Measurements from ENCODE around the gene CTNNBIP1.

The CTNNBIP1 gene

DNA sequence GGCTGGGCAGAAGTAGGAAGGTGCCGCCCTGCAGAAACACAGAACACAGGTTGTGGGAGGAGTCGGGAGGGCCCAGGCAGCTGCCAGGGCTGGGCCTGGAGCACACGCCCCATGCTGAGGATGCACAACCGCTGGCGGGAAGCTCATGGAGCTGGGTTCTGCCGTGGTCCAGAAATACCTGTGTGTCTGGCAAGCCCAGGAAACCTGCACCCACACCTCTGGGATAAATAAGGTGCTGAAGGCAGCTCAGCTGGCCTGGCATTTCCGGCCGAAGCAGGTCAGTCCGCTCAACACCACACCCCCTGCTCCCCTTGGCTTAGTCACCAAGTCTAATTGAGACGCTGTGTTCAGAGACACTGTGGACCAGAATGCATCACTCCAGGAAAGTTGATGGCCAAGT lies 32.1 kb downstream of the CTNNBIP1 start:
- DNase-seq (ENCODE audit: low spot score): no peak

DNA sequence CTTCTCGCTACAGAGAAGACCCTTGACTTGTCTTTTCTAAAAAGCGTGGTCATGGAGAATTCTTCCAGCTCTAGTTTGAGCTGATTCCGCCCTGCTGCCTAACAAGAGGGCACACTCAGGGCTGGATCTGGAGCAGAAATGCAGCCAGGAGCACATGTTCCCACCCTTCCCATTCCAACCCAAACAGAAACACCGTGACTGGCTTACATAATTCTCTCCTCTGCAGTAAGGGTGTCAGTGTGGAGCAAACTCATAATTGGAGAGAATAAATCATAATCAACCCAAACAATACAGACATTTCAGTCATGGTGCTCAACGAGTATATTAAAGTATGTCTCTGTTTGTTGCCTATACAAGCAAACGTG lies 34.5 kb downstream of the CTNNBIP1 start:
- DNase-seq (ENCODE audit: low spot score): no peak

DNA sequence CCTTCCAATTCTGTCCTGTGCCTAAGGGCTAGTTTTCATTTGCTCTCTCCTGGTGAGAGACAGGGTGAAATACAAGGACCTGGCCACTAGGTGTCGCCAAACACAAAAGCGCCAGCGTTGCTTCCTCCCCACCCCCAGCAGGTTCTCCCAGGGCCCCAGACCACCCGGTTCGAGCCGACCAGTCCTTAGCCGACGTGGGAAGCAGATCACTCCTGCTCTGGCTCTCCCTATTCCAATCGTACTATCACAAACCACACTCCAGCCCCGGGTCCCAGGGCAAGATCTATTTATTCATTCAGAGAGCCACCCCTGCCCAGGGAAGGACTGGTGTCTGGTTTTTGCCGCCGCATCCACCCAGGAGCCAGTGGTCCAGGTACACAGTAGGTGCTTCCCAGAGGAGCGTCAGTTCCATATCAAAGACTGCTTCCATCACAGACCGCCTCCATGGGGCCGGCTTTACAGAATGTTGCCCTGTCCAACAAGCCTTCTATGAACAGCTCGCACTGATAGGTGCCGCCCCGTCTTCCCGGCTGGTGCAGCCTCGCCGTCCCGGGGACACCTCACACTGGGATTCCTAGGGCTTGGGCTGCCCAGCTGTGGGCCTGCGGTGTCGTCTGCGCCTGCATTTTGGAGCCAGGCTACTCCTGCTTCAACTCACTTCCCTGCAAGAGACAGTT lies 35.0 kb downstream of the CTNNBIP1 start:
- DNase-seq (ENCODE audit: low spot score): peak; percentile 72

DNA sequence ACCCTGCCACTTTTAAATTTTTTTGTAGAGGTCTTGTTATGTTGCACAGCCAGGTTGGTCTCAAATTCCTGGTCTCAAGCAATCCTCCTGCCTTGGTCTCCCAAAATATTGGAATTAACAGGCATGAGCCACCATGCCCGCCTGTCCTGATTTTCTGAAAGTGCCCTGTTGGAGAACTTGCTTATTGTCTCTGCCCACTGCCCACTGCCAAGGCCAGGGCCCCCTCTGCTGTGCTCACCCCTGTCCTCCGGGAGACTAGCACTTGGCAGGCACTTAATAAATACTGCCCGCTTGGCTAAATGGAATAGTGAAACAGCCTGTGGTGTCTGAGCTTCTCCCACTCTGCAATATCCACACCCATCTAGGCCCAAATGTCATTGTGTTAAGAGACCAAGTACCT lies 35.7 kb downstream of the CTNNBIP1 start:
- DNase-seq (ENCODE audit: low spot score): no peak

DNA sequence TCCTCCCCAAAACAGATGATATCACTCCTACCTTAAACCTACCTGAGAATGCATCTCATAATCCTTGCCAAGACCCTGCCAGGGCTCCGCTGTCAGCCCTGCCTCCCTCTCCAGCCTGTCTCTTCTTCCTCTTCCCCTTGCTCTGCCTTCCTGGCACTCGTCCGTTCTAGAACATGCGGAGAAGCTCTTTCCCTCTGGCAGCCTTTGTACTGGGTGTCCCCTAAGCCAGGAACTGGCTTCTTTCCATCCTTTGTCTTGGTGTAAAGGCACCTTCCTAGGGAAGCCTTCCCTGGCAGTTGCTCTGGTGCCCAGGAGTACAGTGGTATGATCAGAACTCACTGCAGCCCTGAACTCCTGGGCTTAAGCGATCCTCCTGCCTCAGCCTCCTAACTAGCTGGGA lies 36.1 kb downstream of the CTNNBIP1 start:
- DNase-seq (ENCODE audit: low spot score): no peak

DNA sequence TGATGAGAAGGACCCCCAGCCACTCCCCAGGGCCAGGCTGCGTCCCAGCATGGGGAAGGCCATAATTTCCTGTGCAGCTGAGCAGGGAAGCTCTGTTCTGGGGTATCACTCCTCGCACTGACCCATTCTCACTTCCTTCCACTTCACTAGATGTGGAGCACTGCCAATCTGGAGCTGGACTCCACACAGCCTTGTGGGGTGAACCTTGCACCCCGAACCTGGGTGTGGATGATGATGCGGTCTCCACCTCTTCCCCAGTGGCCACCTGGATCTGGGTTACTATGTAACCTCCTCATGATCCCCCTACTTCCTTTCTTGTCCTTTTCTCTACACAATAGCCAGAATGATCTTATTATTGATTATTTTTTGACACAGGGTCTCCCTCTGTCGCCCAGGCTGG lies 36.7 kb downstream of the CTNNBIP1 start:
- DNase-seq (ENCODE audit: low spot score): no peak

DNA sequence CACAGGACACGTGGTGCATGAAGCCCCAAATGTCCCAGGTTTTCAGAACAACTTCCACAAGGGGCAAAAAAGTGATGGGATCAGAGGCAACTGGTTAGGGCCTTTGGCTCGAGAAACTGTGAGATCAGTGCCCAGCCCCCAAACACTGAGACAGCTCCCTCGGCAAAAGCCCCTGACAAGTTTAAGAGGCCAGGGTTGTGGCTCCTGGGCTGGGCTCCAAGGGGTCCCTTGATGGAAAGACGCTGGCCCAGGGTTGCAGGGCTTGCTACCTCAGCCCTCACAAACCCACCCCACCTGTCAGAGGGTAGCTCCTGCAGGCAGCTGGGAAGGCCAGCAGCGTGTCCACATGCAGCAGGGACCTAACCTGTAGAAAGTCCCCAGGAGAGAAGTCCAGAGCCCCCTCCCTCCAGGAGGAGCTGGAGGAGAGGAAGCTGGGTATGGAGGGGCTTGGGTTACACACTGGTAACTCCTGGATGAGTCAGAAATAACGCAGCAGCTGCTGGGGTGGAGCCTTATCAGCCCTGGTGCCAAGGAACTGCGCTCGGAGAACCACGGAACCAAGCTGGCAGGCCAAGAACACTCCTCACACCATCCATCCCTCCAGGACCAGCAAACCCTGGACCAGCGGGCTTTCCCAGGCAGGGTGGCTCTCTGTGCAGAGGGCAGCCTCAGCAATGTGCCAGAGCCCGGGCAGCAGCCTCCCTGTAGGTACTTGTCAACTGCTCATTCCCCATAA lies 37.5 kb downstream of the CTNNBIP1 start:
- DNase-seq (ENCODE audit: low spot score): no peak

DNA sequence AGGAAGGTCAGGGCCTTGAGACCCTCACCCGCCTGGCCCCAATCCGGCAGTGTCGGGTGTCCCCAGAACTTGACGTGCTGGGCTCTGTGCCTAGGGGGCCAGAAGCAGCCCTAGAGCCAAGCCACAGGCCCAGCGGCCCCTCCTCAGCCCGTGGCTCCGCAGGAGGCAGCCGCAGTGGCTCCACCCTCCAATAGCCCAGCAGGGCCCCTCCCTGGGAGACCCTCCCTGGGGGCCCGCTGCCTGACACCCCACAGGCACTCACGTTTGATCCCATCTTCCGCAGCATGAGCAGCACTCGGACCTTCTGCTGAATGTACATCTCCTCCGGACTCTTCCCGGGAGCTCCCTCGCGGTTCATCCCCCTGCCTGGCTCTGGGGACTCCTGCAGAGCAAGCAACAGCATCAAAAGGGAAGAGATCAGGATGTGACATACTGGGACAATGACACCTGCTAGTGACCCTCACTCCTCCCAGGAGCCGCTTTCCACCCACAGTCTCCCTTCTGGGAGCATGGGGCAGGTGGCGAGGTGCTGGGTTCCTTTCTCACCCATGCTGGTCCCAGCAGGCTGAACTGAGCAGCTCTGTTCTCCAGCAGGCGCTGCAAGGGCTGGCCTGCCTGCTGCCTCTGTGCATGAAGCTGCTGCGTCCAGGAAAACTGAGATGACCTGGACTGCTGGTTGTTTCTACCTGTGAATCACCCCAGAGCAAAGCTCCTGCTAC lies 38.2 kb downstream of the CTNNBIP1 start:
- DNase-seq (ENCODE audit: low spot score): no peak

DNA sequence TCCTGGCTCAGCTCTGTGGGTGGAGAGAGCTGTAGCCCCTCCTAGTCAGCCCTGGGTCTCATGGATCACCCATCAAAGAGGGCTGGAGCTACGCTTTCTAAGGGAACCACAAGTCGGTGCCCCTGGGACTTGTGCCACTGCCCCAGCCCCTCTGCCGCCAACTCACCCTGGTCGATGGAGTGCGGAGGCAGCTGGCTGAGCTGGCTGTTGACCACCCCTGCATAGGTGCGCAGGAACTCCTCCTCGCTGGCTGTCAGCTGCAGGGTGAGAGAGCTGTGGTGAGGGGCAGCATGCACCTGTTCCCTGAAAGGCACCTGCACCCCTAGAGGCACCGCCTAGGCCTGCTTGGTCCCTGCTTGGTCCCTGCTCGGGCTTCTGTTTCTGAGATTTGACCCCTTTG lies 39.0 kb downstream of the CTNNBIP1 start:
- no peak for DNase-seq (ENCODE audit: low spot score)

DNA sequence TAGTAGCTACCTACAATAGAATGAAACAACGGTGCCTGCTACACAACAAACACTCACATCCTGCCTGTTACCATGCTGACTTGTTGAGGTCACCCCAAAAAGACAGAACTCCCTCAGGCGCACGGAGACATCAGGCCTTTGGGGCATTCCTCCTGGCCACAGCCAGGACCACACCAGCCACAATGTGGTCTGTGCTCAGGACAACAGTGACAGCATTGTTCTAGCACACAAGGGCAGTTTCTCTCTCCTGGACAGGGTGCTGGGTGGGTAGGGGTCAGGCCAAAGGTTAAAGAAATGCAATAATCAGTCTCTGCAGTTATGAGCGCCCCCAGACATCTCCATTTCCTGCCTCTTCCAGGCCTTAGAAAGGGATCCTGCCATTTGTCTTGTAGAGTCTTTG lies 39.5 kb downstream of the CTNNBIP1 start:
- no peak for DNase-seq (ENCODE audit: low spot score)

DNA sequence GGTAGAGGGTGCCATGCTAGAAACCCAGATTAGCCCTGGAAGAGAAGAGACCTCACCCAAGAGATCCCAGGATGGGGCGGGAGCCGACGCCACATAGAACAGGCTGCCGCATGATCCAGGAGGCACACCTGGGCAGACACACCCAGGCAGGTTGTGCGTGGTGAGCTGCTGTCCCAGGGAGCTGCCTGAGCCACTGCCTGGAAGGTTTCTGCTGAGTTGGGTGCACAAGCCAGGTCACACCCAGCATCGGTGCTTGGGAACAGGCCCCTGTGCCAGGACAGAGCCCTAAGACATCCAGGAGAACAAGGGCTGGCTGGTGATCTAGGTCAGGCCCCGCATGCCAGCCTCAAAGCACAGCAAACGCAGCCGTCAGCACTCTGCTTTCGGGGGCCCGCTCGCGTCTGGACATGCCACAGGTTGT lies 40.2 kb downstream of the CTNNBIP1 start:
- no peak for DNase-seq (ENCODE audit: low spot score)

DNA sequence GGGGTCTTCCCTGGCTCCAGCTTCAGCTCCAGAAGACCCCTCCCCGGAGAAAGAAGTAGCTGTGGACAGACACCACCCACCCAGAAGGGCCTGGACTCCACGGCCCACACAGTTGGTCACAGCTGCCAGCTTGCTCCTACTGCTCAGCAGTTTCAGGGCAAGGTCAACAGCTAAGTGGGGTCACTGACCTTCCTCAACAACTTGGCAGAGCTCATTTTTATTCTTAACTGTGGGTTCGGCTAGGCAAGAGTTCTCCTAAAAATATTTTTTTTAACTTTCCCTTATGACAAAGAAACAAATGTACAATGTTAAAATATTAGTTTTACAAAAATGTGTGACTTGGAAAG lies 41.9 kb downstream of the CTNNBIP1 start:
- no peak for DNase-seq (ENCODE audit: low spot score)

DNA sequence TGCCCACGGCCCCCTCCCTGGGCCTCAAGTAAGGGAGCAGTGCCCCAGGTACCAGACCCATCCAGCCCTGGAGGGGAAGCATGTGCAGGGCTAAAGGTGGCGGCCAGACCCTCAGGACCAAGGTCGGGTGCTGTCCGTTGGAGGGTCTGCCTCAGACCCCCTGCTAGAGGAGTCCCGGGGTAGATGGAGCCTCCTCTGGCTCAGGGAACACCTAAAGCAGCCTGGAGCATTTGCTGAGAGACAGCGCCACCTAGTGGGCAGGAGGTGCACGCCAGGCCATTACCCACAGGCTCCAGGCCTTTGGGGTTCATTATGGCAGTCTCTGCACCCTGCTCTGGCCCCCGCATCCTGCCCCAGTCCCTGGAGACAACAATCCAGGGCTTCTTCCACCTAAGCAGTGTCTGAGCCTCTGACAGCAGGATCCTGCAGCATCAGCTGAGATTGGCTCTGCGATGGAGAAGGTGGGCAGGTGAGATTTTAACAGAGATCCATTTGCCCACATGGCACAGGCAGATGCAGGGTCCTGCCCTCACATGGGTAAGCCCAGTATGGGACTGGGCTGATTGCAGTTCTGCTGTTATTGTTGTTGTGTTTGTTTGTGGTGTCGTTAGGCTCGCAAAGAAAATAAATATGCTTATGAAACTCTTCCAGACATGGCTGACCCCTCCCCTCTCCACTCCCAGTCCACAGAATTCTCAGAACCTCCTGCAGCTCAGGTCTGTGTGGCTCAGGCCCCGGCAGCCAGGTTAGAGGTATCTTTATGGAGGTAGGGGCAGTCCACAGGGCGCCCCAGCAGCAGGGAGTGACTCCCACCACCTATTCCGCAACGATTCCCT lies 42.4 kb downstream of the CTNNBIP1 start:
- DNase-seq (ENCODE audit: low spot score): peak; percentile 87

DNA sequence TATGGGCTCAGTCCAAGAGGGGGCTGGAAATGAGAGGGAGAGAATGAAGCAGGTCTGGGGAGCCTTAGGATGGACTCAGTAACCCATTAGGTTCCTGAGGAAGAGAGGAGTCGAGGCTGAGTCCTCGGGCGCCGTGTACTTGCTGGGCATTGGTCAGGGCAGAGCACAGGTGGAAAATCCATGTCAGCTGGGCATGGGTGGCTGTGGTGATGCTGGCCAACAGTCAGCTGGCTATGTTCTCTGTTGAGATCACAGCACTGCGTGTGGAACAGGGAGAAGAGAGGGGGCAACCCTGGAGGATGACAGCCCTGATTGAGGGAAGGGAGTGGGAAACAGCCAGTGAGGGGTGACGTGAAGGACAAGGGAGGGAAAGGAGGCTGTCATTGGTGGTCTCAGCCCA lies 43.2 kb downstream of the CTNNBIP1 start:
- no peak for DNase-seq (ENCODE audit: low spot score)

DNA sequence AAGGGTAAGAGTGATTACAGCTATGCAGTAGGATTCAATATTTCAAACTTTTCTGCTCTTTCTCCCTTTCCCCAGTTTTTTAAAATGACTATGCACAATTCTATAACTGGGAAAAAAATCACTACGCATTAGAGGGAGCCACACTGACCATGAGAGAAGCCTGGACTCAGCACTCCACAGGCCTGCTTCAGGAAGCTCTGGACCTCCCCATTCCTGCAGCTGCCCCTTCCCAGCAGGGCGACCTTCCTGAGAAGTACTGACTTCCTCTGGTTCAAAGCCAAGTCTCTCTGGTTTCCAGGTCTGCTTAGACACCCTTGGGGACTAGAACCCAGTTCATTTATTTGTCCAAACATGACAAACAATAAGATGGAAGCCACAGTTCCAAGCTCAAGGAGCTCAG lies 44.3 kb downstream of the CTNNBIP1 start:
- no peak for DNase-seq (ENCODE audit: low spot score)

DNA sequence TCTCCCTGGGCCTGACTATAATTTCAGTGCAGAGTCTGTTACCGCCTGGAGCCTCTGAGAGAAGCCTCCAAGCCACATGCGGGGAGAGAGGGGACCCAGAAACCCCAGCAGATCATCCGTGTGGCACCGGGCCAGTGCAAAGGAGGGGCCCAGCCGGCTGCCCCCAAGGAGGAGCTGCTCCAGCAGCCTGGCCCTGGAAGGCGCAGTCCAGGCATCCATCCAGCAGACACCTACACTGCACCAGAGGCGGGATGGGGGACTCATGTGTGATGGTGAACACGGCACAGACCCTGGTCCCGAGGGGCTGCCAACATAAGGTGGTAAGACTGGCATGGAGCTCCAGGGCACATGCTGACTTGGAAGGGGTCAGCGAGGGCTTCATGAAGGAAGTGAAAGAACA lies 46.7 kb downstream of the CTNNBIP1 start:
- DNase-seq (ENCODE audit: low spot score): no peak

DNA sequence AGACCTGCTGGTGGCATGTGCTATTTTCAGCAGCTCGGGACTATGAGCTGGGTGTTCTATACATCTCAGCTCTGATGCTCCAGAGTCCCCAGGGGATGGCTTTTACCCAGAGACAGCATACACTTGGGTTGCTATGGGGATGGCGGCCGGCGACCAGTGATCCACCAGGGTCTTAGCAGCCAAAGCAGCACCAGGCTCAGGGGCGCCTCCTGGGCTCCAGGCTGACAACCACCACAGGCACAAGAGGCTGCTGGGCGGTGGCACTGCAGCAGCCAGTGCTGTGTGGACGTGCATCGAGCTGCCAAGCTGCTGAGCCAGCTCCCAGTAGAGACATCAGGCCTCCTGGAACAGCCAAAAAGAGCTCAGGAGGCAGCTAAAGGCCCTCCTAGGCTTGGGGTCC lies 48.7 kb downstream of the CTNNBIP1 start:
- no peak for DNase-seq (ENCODE audit: low spot score)

DNA sequence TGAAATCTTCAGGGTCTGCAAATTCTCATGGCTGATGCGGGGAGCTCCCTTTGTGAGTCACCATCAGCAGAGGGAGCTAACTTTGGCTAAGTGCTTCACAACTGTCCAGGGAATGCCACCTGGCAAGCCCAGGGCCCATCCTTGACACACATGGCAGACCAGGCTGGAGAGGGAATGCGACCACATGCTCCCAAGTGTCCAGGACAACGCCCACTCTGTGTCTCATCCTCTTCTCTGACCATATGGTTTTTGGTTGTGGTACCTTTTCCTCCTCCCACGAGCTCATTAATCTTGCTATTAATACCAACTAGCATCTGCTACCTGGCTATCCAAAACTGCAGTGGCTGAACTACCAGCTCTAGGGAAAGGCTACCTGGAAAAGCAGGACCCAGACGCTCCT lies 49.2 kb downstream of the CTNNBIP1 start:
- DNase-seq (ENCODE audit: low spot score): no peak

DNA sequence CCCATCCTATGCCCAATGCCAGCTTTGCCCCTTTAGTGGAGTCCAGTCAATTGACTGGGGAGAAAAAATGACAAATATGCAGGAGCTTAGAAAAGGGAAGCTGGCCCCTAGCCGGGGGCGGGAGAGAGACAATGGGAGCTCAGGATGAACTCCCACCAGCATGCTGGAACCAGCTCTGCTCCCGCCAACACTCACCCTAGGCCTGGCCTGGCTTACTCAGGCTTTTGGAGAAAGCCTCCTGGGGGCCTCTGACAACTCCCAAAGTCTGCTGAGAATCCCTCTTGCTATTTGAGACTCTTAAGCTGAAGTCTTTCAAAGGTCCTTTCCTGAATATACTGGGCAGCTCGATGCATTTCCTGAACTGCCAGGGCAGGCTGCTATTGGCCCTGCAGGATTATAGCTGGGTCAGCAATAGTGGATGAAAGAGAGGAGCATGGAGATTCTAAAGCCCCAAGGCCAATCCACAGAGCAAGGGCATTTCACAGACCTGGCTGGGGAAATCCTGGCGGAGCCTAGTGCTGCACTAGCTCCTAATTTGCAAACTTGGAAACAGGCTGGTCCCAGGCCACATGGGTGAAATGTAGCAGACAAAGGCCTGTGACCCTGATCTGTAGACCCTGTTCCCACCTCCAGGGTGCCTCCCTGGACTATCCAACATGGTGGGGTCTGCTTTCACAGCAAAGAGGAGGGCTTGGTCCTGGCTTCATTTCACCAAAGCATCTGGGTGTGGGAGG lies 50.6 kb downstream of the CTNNBIP1 start:
- no peak for DNase-seq (ENCODE audit: low spot score)

DNA sequence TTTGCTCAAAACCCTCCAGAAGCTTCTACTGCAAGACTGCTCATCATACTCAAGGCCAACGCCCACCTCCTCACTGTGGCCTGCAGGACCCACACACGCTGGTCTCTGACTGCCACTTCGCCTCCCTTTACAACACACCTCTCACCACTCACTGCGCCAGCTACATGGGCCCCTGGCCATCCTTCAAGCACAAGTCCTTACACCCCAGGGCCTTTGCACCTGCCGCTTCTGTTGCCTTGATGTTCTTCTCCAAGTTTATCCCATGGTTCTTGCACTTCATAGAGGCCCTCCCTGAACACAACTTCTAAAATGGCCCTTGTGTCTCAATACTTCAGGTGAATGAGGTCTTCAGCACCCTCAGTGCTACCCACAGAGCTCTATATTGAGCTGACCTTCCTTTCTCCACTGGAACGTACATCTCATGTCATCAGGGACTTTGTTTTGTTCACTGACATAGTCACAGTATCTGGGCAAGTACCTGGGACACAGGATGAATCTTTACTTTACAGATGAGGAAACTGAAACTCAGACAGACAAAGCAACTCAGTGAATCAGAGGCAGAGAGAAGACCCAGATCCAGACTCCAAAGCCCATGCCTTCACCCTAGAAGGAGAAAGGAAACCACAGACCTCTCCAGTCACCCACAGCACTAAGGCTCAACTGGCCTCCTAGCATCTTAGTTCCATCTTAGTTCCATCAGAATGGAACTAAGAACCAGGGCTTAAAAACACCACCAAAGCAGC lies 51.6 kb downstream of the CTNNBIP1 start:
- no peak for DNase-seq (ENCODE audit: low spot score)

DNA sequence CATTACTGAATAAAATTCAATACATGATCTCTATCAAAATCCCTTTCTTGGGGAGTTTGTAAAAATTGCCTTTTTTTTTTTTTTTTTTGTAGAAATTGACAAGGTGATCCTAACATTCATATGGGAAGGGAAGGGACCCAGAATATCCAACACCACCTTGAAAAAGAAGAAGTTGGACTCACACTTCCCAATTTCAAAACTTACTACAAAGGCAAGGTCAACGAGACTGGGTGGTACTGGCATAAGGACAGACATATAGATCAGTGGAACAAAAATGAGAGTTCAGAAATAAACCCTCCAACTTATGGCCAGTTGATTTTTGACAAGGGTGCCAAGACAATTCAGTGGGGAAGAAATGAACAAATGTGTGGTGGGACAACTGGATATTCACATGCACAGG lies 54.9 kb downstream of the CTNNBIP1 start:
- DNase-seq (ENCODE audit: low spot score): no peak

Measured in CD4-positive, alpha-beta T cell treated with Interleukin-6 at 100 ng/mL for 8 hours (primary cell).